Raji (cell line): ENCODE measurements around the gene KRT85.

Experiments used
- POLR2A ChIP-seq: IDR thresholded peaks from 2 replicates; pipeline ENCODE4 v1.6.1; 2011; ENCODE audit warnings: low read depth, low read length, control low read depth; ENCODE audit not compliant: insufficient read depth

KRT85 gene

GRCh38 chr12:52314511-52314910 is 52.8 kb downstream of the KRT85 start:
- TF ChIP-seq POLR2A: no peak

- TF ChIP-seq POLR2A: no peak
Observed at GRCh38 chr12:52313926-52314325, 53.4 kb downstream of the KRT85 start.

- no peak for TF ChIP-seq POLR2A
Observed at GRCh38 chr12:52313461-52313860, 53.8 kb downstream of the KRT85 start.

GRCh38 chr12:52312086-52312485 is 55.2 kb downstream of the KRT85 start:
- no peak for TF ChIP-seq POLR2A

- no peak for TF ChIP-seq POLR2A
Observed at GRCh38 chr12:52311285-52311648, 56.0 kb downstream of the KRT85 start.

GRCh38 chr12:52310622-52311284 is 56.5 kb downstream of the KRT85 start:
- TF ChIP-seq POLR2A: no peak
